Activated CD8-positive, alpha-beta memory T cell treated with anti-CD3 and anti-CD28 coated beads, Interleukin-2, amount 50 U/mL, for 4 hours (primary cell): ENCODE results near the gene RPGR.

ENCODE experiments used
- DNase-seq: peaks from one replicate; pipeline ENCODE4 v3.0.0-alpha.2; 2020

Gene RPGR

GRCh38 chrX:38327007-38327774 lies at the start of gene RPGR:
Gene RPGR, minus strand, starts transcription at chrX:38327509. Its CDS starts 142 bp downstream, at chrX:38327367.
- DNase-seq, result peak; percentile 88

- DNase-seq, result no peak
Observed at GRCh38 chrX:38376747-38377146, 49.4 kb upstream of the RPGR start.

GRCh38 chrX:38375891-38376290 lies 48.6 kb upstream of the RPGR start:
- DNase-seq, result no peak

GRCh38 chrX:38374431-38374830 lies 47.1 kb upstream of the RPGR start:
- no peak for DNase-seq

GRCh38 chrX:38371641-38372040 lies 44.3 kb upstream of the RPGR start:
- DNase-seq, result no peak

- no peak for DNase-seq
Observed at GRCh38 chrX:38368774-38369173, 41.5 kb upstream of the RPGR start.

- no peak for DNase-seq
Observed at GRCh38 chrX:38365954-38366353, 38.6 kb upstream of the RPGR start.

GRCh38 chrX:38363046-38363445 lies 35.7 kb upstream of the RPGR start:
- DNase-seq, result no peak

- no peak for DNase-seq
Observed at GRCh38 chrX:38357747-38358673, 30.7 kb upstream of the RPGR start.

- no peak for DNase-seq
Observed at GRCh38 chrX:38356401-38356800, 29.1 kb upstream of the RPGR start.

- no peak for DNase-seq
Observed at GRCh38 chrX:38352362-38352761, 25.1 kb upstream of the RPGR start, which contains the start of gene OTC. Gene OTC, plus strand, starts transcription at chrX:38352604. Its CDS starts 93 bp downstream, at chrX:38352697.

GRCh38 chrX:38351346-38351745 lies 24.0 kb upstream of the RPGR start:
- DNase-seq, result no peak

GRCh38 chrX:38347136-38347535 lies 19.8 kb upstream of the RPGR start:
- no peak for DNase-seq

GRCh38 chrX:38346150-38346549 lies 18.8 kb upstream of the RPGR start:
- no peak for DNase-seq

GRCh38 chrX:38342853-38343778 lies 15.8 kb upstream of the RPGR start:
- DNase-seq, result no peak

GRCh38 chrX:38341442-38341841 lies 14.1 kb upstream of the RPGR start:
- no peak for DNase-seq

- no peak for DNase-seq
Observed at GRCh38 chrX:38336538-38337240, 9.4 kb upstream of the RPGR start.

- no peak for DNase-seq
Observed at GRCh38 chrX:38335382-38335781, 8.1 kb upstream of the RPGR start.

GRCh38 chrX:38332505-38332904 lies 5.2 kb upstream of the RPGR start:
- DNase-seq, result no peak

GRCh38 chrX:38327775-38328081 lies 419 bp upstream of the RPGR start:
- no peak for DNase-seq

- DNase-seq, result no peak
Observed at GRCh38 chrX:38326086-38326485, 1.2 kb downstream of the RPGR start.

GRCh38 chrX:38320819-38321218 lies 6.5 kb downstream of the RPGR start:
- no peak for DNase-seq
